ENCODE data around the gene COX5B. TPM values are rescaled to one million over a fixed set of nuclear protein-coding genes. Genes with fewer than 3 reads are reported as not detected.

Gene COX5B
- total and polyA plus RNA-seq, 10 of the 15 experiments (the other 5 are each of a cell fraction or from before 2014, with no cell fraction given), result 69.5 to 518 (median 363) TPM

GRCh38 chr2:97697252-97698235, 51.7 kb downstream of the COX5B start (continued):
- TF ChIP-seq, protein P1, sequence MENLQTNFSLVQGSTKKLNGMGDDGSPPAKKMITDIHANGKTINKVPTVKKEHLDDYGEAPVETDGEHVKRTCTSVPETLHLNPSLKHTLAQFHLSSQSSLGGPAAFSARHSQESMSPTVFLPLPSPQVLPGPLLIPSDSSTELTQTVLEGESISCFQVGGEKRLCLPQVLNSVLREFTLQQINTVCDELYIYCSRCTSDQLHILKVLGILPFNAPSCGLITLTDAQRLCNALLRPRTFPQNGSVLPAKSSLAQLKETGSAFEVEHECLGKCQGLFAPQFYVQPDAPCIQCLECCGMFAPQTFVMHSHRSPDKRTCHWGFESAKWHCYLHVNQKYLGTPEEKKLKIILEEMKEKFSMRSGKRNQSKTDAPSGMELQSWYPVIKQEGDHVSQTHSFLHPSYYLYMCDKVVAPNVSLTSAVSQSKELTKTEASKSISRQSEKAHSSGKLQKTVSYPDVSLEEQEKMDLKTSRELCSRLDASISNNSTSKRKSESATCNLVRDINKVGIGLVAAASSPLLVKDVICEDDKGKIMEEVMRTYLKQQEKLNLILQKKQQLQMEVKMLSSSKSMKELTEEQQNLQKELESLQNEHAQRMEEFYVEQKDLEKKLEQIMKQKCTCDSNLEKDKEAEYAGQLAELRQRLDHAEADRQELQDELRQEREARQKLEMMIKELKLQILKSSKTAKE (IDR thresholded peaks at IDR 0.05; ENCODE audit: low read depth, poor library complexity, severe bottlenecking), result peak; percentile 67
- no peak for TF ChIP-seq SMAD1 (IDR thresholded peaks at IDR 0.05; ENCODE audit: low read depth, partially characterized antibody)
- 0 out of 2 replicates have a peak, but pooled peaks have one; percentile 33 for TF ChIP-seq CREB1 (IDR thresholded peaks at IDR 0.05; ENCODE audit: low read depth)
- peak; percentile 37; the same call in 1 of the 2 replicates for TF ChIP-seq TCF7 (IDR thresholded peaks at IDR 0.05; ENCODE audit: borderline replicate concordance)
- 0 out of 2 replicates have a peak, but pooled peaks have one; percentile 24 for TF ChIP-seq IRF4 (IDR thresholded peaks at IDR 0.05; ENCODE audit: low read depth, low read length)
- peak; percentile 81 to 98 (median 88); a peak in 5 of 6 replicates for TF ChIP-seq CTCF (IDR thresholded peaks at IDR 0.05 in 2 of 3, conservative IDR thresholded peaks at IDR 0.05 in 1 of 3; ENCODE audit: control insufficient read depth in 2 of 3, extremely low read depth in 1 of 3, insufficient read depth in 1 of 3, low read depth in 3 of 3, low read length in 3 of 3)
- TF ChIP-seq FOXK2 (IDR thresholded peaks at IDR 0.05), result no peak
- no peak for TF ChIP-seq GABPA (IDR thresholded peaks at IDR 0.05; ENCODE audit: low read depth)
- TF ChIP-seq HDGF (IDR thresholded peaks at IDR 0.05), result no peak
- peak; percentile 53; the same call in 1 of the 2 replicates for TF ChIP-seq SMARCA5 (IDR thresholded peaks at IDR 0.05)
- TF ChIP-seq USF2 (IDR thresholded peaks at IDR 0.05; ENCODE audit: borderline replicate concordance, low read depth, low read length), result no peak
- peak; percentile 5; the same call in 1 of the 2 replicates for TF ChIP-seq PKNOX1 (IDR thresholded peaks at IDR 0.05)
- TF ChIP-seq YY1 (IDR thresholded peaks at IDR 0.05; ENCODE audit: low read depth, low read length), result peak; percentile 92

Small RNAs within 50 kb of the gene (small RNA-seq; reads per million reads assigned to genes)
- gene RNU4-8P, result 0.12 reads per million

Other genes with a start within 250 kb of the COX5B start
- gene ANKRD36B, start 56.2 kb upstream of the COX5B start, total RNA-seq (2014; rRNA removed), result 15.4 and 20.7 TPM in 2 replicates
- gene ANKRD36B, start 56.2 kb upstream of the COX5B start, total RNA-seq (2014; rRNA removed; fragmentation: Illumina TruSeq; extraction: Trizol), result 21.4 and 21.8 TPM in 2 replicates
- gene ANKRD36B, start 56.2 kb upstream of the COX5B start, total RNA-seq (2021), result 12.9 and 13.3 TPM in 2 replicates
- gene ANKRD36B, start 56.2 kb upstream of the COX5B start, polyA plus RNA-seq (2011; rRNA removed), result 12.9 and 15.9 TPM in 2 replicates
- gene ANKRD36B, start 56.2 kb upstream of the COX5B start, polyA plus RNA-seq (2014; fragmentation: Illumina TruSeq; extraction: Trizol), result 11.9 and 15.6 TPM in 2 replicates
- gene ANKRD36B, start 56.2 kb upstream of the COX5B start, polyA plus RNA-seq (2014; fragmentation: Nextera tagmentation; extraction: Ambion mirVana), result 10 to 100 TPM in 1 of 2 experiments, 1 to 10 TPM in 1; 6.5 to 10.7 TPM
- gene ANKRD36B, start 56.2 kb upstream of the COX5B start, polyA plus RNA-seq (2014; rRNA removed), result 10.0 and 10.9 TPM in 2 replicates
- 10 to 100 TPM; 15.9 to 17.5 TPM for gene ANKRD36B, start 56.2 kb upstream of the COX5B start, polyA plus RNA-seq (2016; fragmentation: Nextera tagmentation; extraction: Ambion mirVana)
- gene ACTR1B, start 18.0 kb downstream of the COX5B start, total RNA-seq (2014; rRNA removed), result 42.6 and 45.4 TPM in 2 replicates
- gene ACTR1B, start 18.0 kb downstream of the COX5B start, total RNA-seq (2014; rRNA removed; fragmentation: Illumina TruSeq; extraction: Trizol), result 29.2 and 29.3 TPM in 2 replicates
- 57.3 and 59.2 TPM in 2 replicates for gene ACTR1B, start 18.0 kb downstream of the COX5B start, total RNA-seq (2021)
- 28.7 and 44.8 TPM in 2 replicates for gene ACTR1B, start 18.0 kb downstream of the COX5B start, polyA plus RNA-seq (2011; rRNA removed)
- 10.1 and 25.4 TPM in 2 replicates for gene ACTR1B, start 18.0 kb downstream of the COX5B start, polyA plus RNA-seq (2014; fragmentation: Illumina TruSeq; extraction: Trizol)
- 1 to 10 TPM; 1.3 to 5.2 TPM for gene ACTR1B, start 18.0 kb downstream of the COX5B start, polyA plus RNA-seq (2014; fragmentation: Nextera tagmentation; extraction: Ambion mirVana)
- gene ACTR1B, start 18.0 kb downstream of the COX5B start, polyA plus RNA-seq (2014; rRNA removed), result 60.5 and 62.8 TPM in 2 replicates
- gene ACTR1B, start 18.0 kb downstream of the COX5B start, polyA plus RNA-seq (2016; fragmentation: Nextera tagmentation; extraction: Ambion mirVana), result 10 to 100 TPM; 44.8 to 51.5 TPM
- gene C2orf92, start 23.7 kb downstream of the COX5B start, total RNA-seq (2014; rRNA removed), result 3.7 and 3.8 TPM in 2 replicates
- 3.5 and 3.6 TPM in 2 replicates for gene C2orf92, start 23.7 kb downstream of the COX5B start, total RNA-seq (2014; rRNA removed; fragmentation: Illumina TruSeq; extraction: Trizol)
- gene C2orf92, start 23.7 kb downstream of the COX5B start, total RNA-seq (2021), result 3.4 and 3.5 TPM in 2 replicates
- gene C2orf92, start 23.7 kb downstream of the COX5B start, polyA plus RNA-seq (2011; rRNA removed), result 10.1 and 10.5 TPM in 2 replicates
- gene C2orf92, start 23.7 kb downstream of the COX5B start, polyA plus RNA-seq (2014; fragmentation: Illumina TruSeq; extraction: Trizol), result 3.2 and 4.1 TPM in 2 replicates
- under 1 TPM; 0.40 to 0.75 TPM for gene C2orf92, start 23.7 kb downstream of the COX5B start, polyA plus RNA-seq (2014; fragmentation: Nextera tagmentation; extraction: Ambion mirVana)
- 1.8 and 3.8 TPM in 2 replicates for gene C2orf92, start 23.7 kb downstream of the COX5B start, polyA plus RNA-seq (2014; rRNA removed)
- 1 to 10 TPM; 2.1 to 4.5 TPM for gene C2orf92, start 23.7 kb downstream of the COX5B start, polyA plus RNA-seq (2016; fragmentation: Nextera tagmentation; extraction: Ambion mirVana)
- 1.9 and 2.1 TPM in 2 replicates for gene ZAP70, start 67.5 kb downstream of the COX5B start, total RNA-seq (2014; rRNA removed)
- 0.89 and 0.97 TPM in 2 replicates for gene ZAP70, start 67.5 kb downstream of the COX5B start, total RNA-seq (2014; rRNA removed; fragmentation: Illumina TruSeq; extraction: Trizol)
- gene ZAP70, start 67.5 kb downstream of the COX5B start, total RNA-seq (2021), result 2.5 and 2.9 TPM in 2 replicates
- 0.18 TPM in 1 of 2 replicates, not detected in the other for gene ZAP70, start 67.5 kb downstream of the COX5B start, polyA plus RNA-seq (2011; rRNA removed)
- gene ZAP70, start 67.5 kb downstream of the COX5B start, polyA plus RNA-seq (2014; fragmentation: Illumina TruSeq; extraction: Trizol), result 0.37 and 0.46 TPM in 2 replicates
- under 1 TPM in 1 of 2 experiments, not detected in 1; 0.20 TPM for gene ZAP70, start 67.5 kb downstream of the COX5B start, polyA plus RNA-seq (2014; fragmentation: Nextera tagmentation; extraction: Ambion mirVana)
- gene ZAP70, start 67.5 kb downstream of the COX5B start, polyA plus RNA-seq (2014; rRNA removed), result 2.4 and 2.9 TPM in 2 replicates
- 1 to 10 TPM; 1.2 to 2.3 TPM for gene ZAP70, start 67.5 kb downstream of the COX5B start, polyA plus RNA-seq (2016; fragmentation: Nextera tagmentation; extraction: Ambion mirVana)